AG09309 (cell line): ENCODE results near the gene MID1.

Experiments used
- DNase-seq: peaks from one replicate; pipeline ENCODE4 v3.0.0-alpha.2; 2010; ENCODE audit warnings: low read depth
- H3K4me3 ChIP-seq: 2 replicates; pipeline ENCODE4 v1.5.1; 2011; ENCODE audit warnings: mild to moderate bottlenecking, low read depth, low read length, moderate library complexity; ENCODE audit not compliant: control insufficient read depth
- TF ChIP-seq, protein P1 (sequence below): IDR thresholded peaks from 2 replicates; pipeline ENCODE4 v1.5.1; 2011; ENCODE audit warnings: mild to moderate bottlenecking, low read depth, low read length, inconsistent platforms; ENCODE audit not compliant: insufficient read depth, control insufficient read depth; ENCODE audit errors: missing control alignments

The MID1 gene

GRCh38 chrX:10441464-10441863 lies 178.9 kb downstream of the MID1 start:
- DNase-seq = no peak
- no peak overlapping the region for H3K4me3 ChIP-seq
- TF ChIP-seq, protein P1, sequence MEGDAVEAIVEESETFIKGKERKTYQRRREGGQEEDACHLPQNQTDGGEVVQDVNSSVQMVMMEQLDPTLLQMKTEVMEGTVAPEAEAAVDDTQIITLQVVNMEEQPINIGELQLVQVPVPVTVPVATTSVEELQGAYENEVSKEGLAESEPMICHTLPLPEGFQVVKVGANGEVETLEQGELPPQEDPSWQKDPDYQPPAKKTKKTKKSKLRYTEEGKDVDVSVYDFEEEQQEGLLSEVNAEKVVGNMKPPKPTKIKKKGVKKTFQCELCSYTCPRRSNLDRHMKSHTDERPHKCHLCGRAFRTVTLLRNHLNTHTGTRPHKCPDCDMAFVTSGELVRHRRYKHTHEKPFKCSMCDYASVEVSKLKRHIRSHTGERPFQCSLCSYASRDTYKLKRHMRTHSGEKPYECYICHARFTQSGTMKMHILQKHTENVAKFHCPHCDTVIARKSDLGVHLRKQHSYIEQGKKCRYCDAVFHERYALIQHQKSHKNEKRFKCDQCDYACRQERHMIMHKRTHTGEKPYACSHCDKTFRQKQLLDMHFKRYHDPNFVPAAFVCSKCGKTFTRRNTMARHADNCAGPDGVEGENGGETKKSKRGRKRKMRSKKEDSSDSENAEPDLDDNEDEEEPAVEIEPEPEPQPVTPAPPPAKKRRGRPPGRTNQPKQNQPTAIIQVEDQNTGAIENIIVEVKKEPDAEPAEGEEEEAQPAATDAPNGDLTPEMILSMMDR = no peak

DNA sequence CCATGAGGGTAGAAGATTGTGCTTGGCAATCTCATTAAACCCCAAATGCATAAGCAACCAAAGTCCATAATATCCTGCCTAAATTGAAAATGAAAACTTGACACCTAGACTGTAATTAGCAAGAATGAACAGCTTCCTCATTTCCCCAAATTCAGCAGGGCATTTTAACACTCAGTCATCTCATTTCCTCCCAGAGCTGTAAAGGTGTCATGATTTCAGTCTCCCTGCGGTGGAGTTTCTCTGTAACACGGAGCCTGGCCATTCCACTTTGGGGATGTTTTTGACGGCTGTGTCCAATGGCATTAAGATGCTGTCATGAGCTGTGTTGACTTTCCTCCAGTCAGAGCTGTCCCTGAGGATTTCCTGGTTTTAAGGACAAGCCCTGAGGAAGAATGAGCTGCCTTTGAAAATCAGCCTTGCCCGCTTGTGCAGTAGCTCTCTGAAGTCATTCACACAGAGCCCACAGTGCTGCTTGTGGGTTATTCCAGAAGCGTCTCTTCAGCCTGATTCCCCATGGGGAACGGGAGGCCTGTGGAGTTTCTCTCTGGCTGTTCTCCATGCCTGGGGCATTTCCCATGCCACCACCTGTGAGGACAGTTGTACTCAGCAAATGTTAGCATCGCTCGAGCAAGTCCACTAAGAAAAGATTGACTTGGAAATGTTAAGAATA lies 187.0 kb downstream of the MID1 start:
- TF ChIP-seq, protein P1 = no peak
- no peak overlapping the region for H3K4me3 ChIP-seq
- DNase-seq = no peak

GRCh38 chrX:10429908-10430307 lies 190.5 kb downstream of the MID1 start:
- H3K4me3 ChIP-seq = no peak overlapping the region
- TF ChIP-seq, protein P1 = no peak
- no peak for DNase-seq

GRCh38 chrX:10427249-10427648 lies 193.1 kb downstream of the MID1 start:
- DNase-seq = no peak
- TF ChIP-seq, protein P1 = no peak
- H3K4me3 ChIP-seq = no peak overlapping the region

DNA sequence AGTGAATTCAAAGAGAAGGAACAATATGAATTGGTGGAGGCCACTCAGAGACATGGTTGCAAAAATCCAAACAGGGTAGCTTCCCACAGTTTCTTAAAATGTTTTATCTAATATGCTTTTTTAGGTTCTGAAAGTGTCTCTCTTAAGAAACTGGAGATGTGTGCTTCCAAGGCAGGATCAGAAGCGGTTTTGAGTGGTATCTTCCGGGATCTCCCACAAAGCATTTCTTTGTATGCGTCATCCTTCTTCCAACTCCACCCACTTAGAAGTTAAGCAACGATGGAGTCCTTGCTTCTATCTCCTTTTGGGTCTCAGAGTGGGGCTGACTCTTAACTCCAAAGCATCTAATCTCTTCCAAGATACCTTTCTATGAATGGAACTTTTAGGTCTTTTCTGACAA lies 196.7 kb downstream of the MID1 start:
- TF ChIP-seq, protein P1 = no peak

DNA sequence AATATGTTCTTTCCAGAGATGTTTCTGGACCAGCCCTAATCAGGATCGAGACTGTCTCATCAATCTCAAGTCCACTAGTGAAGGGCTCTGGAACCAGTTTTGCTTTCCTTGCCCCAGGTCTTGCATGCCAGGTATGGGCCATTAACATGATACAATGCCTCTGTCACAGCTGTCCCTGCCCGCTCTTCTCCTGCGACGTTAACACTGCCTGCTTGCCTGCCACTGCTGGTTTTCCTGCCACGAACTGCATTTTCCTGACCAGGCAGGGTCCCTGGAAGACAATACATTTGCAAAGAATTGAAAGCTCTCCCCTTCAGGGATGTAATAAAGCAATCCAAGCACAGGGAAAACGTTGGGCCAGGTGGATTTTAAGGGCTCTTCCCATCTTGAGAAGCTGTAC lies 200.3 kb downstream of the MID1 start:
- TF ChIP-seq, protein P1 = no peak
- H3K4me3 ChIP-seq = no peak overlapping the region
- DNase-seq = no peak

More for the DNA sequence above, 196.7 kb downstream of the MID1 start:
- H3K4me3 ChIP-seq = no peak overlapping the region
- no peak for DNase-seq
